Stimulated activated CD4-positive, alpha-beta T cell treated with anti-CD3 and anti-CD28 coated beads, TNF-alpha, amount 100 ng/mL, for 48 hours (primary cell): Measurements from ENCODE around the gene TMEM220.

Experiments used
- DNase-seq, 3 donors: peaks; one replicate each; pipeline ENCODE4 v3.0.0-alpha.2; 2020; ENCODE audit warnings: low read depth in 3 of 3

TMEM220 gene

GRCh38 chr17:10729334-10730193 is at the start of gene TMEM220:
Gene TMEM220, minus strand, starts transcription at chr17:10730023. Its CDS starts 172 bp downstream, at chr17:10729851.
- peak in 2 of 3 donors; percentile 8 to 34 for DNase-seq

- DNase-seq: no peak
These were observed 49.8 kb upstream of the TMEM220 start for GRCh38 chr17:10779609-10780008.

GRCh38 chr17:10777890-10778289 is 48.1 kb upstream of the TMEM220 start:
- DNase-seq: no peak

GRCh38 chr17:10777131-10777807 is 47.4 kb upstream of the TMEM220 start:
- no peak for DNase-seq

- no peak for DNase-seq
These were observed 46.6 kb upstream of the TMEM220 start for GRCh38 chr17:10776381-10776780.

GRCh38 chr17:10775740-10776356 is 46.0 kb upstream of the TMEM220 start:
- no peak for DNase-seq

GRCh38 chr17:10775058-10775457 is 45.2 kb upstream of the TMEM220 start:
- DNase-seq: no peak

- DNase-seq: no peak
These were observed 43.6 kb upstream of the TMEM220 start for GRCh38 chr17:10773391-10773790.

GRCh38 chr17:10772425-10773380 is 42.9 kb upstream of the TMEM220 start:
- DNase-seq: peak; percentile 23 to 45 (median 43)

GRCh38 chr17:10771148-10771547 is 41.3 kb upstream of the TMEM220 start:
- DNase-seq: no peak

GRCh38 chr17:10769840-10770239 is 40.0 kb upstream of the TMEM220 start:
- DNase-seq: no peak

GRCh38 chr17:10768750-10769251 is 39.0 kb upstream of the TMEM220 start:
- DNase-seq: no peak

- DNase-seq: no peak
These were observed 37.4 kb upstream of the TMEM220 start for GRCh38 chr17:10767232-10767631.

GRCh38 chr17:10762037-10762436 is 32.2 kb upstream of the TMEM220 start:
- no peak for DNase-seq

GRCh38 chr17:10761281-10761680 is 31.5 kb upstream of the TMEM220 start:
- no peak for DNase-seq

- DNase-seq: no peak
These were observed 28.2 kb upstream of the TMEM220 start for GRCh38 chr17:10758062-10758461.

GRCh38 chr17:10757647-10758046 is 27.8 kb upstream of the TMEM220 start:
- DNase-seq: no peak

- DNase-seq: no peak
These were observed 27.2 kb upstream of the TMEM220 start for GRCh38 chr17:10757067-10757466.

GRCh38 chr17:10756619-10757018 is 26.8 kb upstream of the TMEM220 start:
- DNase-seq: no peak

- DNase-seq: no peak
These were observed 26.4 kb upstream of the TMEM220 start for GRCh38 chr17:10756185-10756584.

- DNase-seq: no peak
These were observed 25.8 kb upstream of the TMEM220 start for GRCh38 chr17:10755592-10756127.
